Muscle layer of colon (tissue), 2 donors: ENCODE data around the gene SLC25A45.

ENCODE experiments used
- H3K27ac ChIP-seq: one replicate; pipeline ENCODE4 v1.7.0; 2013; ENCODE audit warnings: low read depth, mild to moderate bottlenecking, low read length, moderate library complexity
- H3K27me3 ChIP-seq, 2 donors: one replicate each; pipeline ENCODE4 v1.7.0; 2013; ENCODE audit warnings: low read length in 2 of 2, mild to moderate bottlenecking in 2 of 2; ENCODE audit not compliant: insufficient read depth in 2 of 2, control insufficient read depth in 1 of 2
- H3K36me3 ChIP-seq: one replicate; pipeline ENCODE4 v1.7.0; 2013; ENCODE audit warnings: mild to moderate bottlenecking, low read length; ENCODE audit not compliant: insufficient read depth
- H3K4me1 ChIP-seq: one replicate; pipeline ENCODE4 v1.7.0; 2013; ENCODE audit warnings: mild to moderate bottlenecking, low read length; ENCODE audit not compliant: insufficient read depth
- H3K4me3 ChIP-seq, 2 donors: one replicate each; pipeline ENCODE4 v1.7.0; 2013; ENCODE audit warnings: low read length in 2 of 2, low read depth in 1 of 2, mild to moderate bottlenecking in 1 of 2, moderate library complexity in 1 of 2
- H3K9ac ChIP-seq: one replicate; pipeline ENCODE4 v1.7.0; 2013; ENCODE audit warnings: low read length
- H3K9me3 ChIP-seq: one replicate; pipeline ENCODE4 v1.7.0; 2013; ENCODE audit warnings: mild to moderate bottlenecking, low read length
- donor health status: abdominal sarcoma.
- donor health status: Adenocarcinoma of cecum.

SLC25A45 gene

GRCh38 chr11:65362966-65363365 lies 19.5 kb downstream of the SLC25A45 start:
- no peaks in the 10 kb centered on the region for H3K9me3 ChIP-seq
- H3K27me3 ChIP-seq = peaks cover 0 to 1% of the 10 kb centered on the region in 2 donors
- no peak overlapping the region for H3K4me3 ChIP-seq
- H3K36me3 ChIP-seq = no peaks in the 10 kb centered on the region
- H3K4me1 ChIP-seq = no peaks in the 10 kb centered on the region
- H3K27ac ChIP-seq = no peak overlapping the region
- H3K9ac ChIP-seq = no peak overlapping the region

- Histone ChIP-seq H3K36me3 (no peaks in the 10 kb centered on the region), H3K4me3 (no peak overlapping the region), H3K9ac (no peak overlapping the region), H3K4me1 (no peaks in the 10 kb centered on the region), H3K27me3 (peaks cover 0 to 7% of the 10 kb centered on the region in 2 donors), H3K9me3 (no peaks in the 10 kb centered on the region), H3K27ac (no peak overlapping the region)
Measured at GRCh38 chr11:65362320-65362931, 20.0 kb downstream of the SLC25A45 start.

- H3K27me3 ChIP-seq = peaks cover 0 to 16% of the 10 kb centered on the region in 2 donors
- H3K4me1 ChIP-seq = peaks cover 17% of the 10 kb centered on the region
Measured at GRCh38 chr11:65357856-65358356, 24.5 kb downstream of the SLC25A45 start.

GRCh38 chr11:65356394-65356972 lies 26.0 kb downstream of the SLC25A45 start:
- Histone ChIP-seq H3K4me3 (no peak overlapping the region), H3K36me3 (peaks cover 13% of the 10 kb centered on the region), H3K27me3 (peaks cover 0 to 16% of the 10 kb centered on the region in 2 donors), H3K4me1 (peaks cover 17% of the 10 kb centered on the region), H3K27ac (no peak overlapping the region), H3K9ac (no peak overlapping the region), H3K9me3 (no peaks in the 10 kb centered on the region)

More at GRCh38 chr11:65357856-65358356, 24.5 kb downstream of the SLC25A45 start:
- Histone ChIP-seq H3K9me3 (no peaks in the 10 kb centered on the region), H3K36me3 (no peaks in the 10 kb centered on the region), H3K4me3 (no peak overlapping the region), H3K9ac (no peak overlapping the region), H3K27ac (no peak overlapping the region)

- Histone ChIP-seq H3K27me3 (peaks cover 0 to 16% of the 10 kb centered on the region in 2 donors), H3K4me3 (peak overlapping the region; percentile 44 to 57), H3K9ac (no peak overlapping the region), H3K9me3 (no peaks in the 10 kb centered on the region), H3K36me3 (peaks cover 19% of the 10 kb centered on the region), H3K4me1 (peaks cover 17% of the 10 kb centered on the region), H3K27ac (no peak overlapping the region)
Measured at GRCh38 chr11:65355776-65356393, 26.6 kb downstream of the SLC25A45 start.

- peaks cover 0 to 16% of the 10 kb centered on the region in 2 donors for H3K27me3 ChIP-seq
- H3K9me3 ChIP-seq = no peaks in the 10 kb centered on the region
- H3K4me3 ChIP-seq = peak overlapping the region; percentile 44 to 57
- H3K9ac ChIP-seq = no peak overlapping the region
- no peak overlapping the region for H3K27ac ChIP-seq
- peaks cover 17% of the 10 kb centered on the region for H3K4me1 ChIP-seq
- H3K36me3 ChIP-seq = peaks cover 22% of the 10 kb centered on the region
Measured at GRCh38 chr11:65355013-65355775, 27.3 kb downstream of the SLC25A45 start.

GRCh38 chr11:65354265-65355012 lies 28.0 kb downstream of the SLC25A45 start, which contains the start of gene TIGD3:
Gene TIGD3 (plus strand): TSS chr11:65354751. CDS start chr11:65355809, 1,058 bp downstream.
- no peak within 1 kb of the TSS for H3K9ac ChIP-seq
- H3K9me3 ChIP-seq = no peaks in the 10 kb centered on the region
- H3K27ac ChIP-seq = peak within 1 kb of the TSS; percentile 74

GRCh38 chr11:65353900-65354264 lies 28.6 kb downstream of the SLC25A45 start:
- H3K9me3 ChIP-seq = no peaks in the 10 kb centered on the region
- peak overlapping the region; percentile 74 for H3K27ac ChIP-seq
- H3K27me3 ChIP-seq = peaks cover 0 to 16% of the 10 kb centered on the region in 2 donors
- peak overlapping the region; percentile 15 to 57 for H3K4me3 ChIP-seq
- peaks cover 17% of the 10 kb centered on the region for H3K4me1 ChIP-seq
- H3K9ac ChIP-seq = no peak overlapping the region
- peaks cover 32% of the 10 kb centered on the region for H3K36me3 ChIP-seq

More at GRCh38 chr11:65354265-65355012, 28.0 kb downstream of the SLC25A45 start, which contains the start of gene TIGD3:
- Histone ChIP-seq H3K36me3 (peaks cover 27% of the 10 kb centered on the region), H3K4me3 (peak within 1 kb of the TSS; percentile 44 to 57), H3K4me1 (peaks cover 17% of the 10 kb centered on the region), H3K27me3 (peaks cover 0 to 16% of the 10 kb centered on the region in 2 donors)

- peak overlapping the region; percentile 15 to 57 for H3K4me3 ChIP-seq
- H3K27ac ChIP-seq = peak overlapping the region; percentile 74
- H3K36me3 ChIP-seq = peaks cover 36% of the 10 kb centered on the region
- peaks cover 0 to 16% of the 10 kb centered on the region in 2 donors for H3K27me3 ChIP-seq
- H3K9me3 ChIP-seq = no peaks in the 10 kb centered on the region
- peaks cover 17% of the 10 kb centered on the region for H3K4me1 ChIP-seq
- no peak overlapping the region for H3K9ac ChIP-seq
Measured at GRCh38 chr11:65353376-65353775, 29.1 kb downstream of the SLC25A45 start.

GRCh38 chr11:65352783-65353182 lies 29.7 kb downstream of the SLC25A45 start:
- no peaks in the 10 kb centered on the region for H3K9me3 ChIP-seq
- H3K4me1 ChIP-seq = peaks cover 17% of the 10 kb centered on the region
- no peak overlapping the region for H3K27ac ChIP-seq
- no peak overlapping the region for H3K9ac ChIP-seq
- peaks cover 41% of the 10 kb centered on the region for H3K36me3 ChIP-seq
- H3K4me3 ChIP-seq = no peak overlapping the region
- peaks cover 0 to 13% of the 10 kb centered on the region in 2 donors for H3K27me3 ChIP-seq
